ENCODE measurements around the gene EXOC1. TPM values are rescaled to one million over a fixed set of nuclear protein-coding genes. Genes with fewer than 3 reads are reported as not detected.
"Not testable (repeated sequence)": the region's sequence is repeated elsewhere in the genome, so short reads cannot be mapped to it uniquely, and the experiment has no call there.

Gene EXOC1
- total and polyA plus RNA-seq, 7 donors: 11.0 to 23.8 (median 17.0) TPM

DNA sequence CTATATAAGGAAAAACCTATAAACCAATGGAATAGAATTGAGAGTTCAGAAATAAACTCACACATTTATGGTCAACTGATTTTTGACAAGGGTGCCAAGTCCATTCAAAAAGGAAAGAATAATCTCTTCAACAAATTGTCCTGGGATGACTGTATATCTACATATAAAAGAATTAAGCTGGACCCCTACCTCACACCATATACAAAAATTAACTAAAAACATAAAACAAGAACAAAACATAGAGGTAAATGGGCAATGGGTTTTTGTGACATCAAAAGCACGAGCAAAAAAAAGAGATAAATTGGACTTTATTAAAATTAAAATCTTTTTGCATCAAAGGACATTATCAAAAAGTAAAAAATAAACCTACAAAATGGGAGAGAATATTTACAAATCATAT is 15.5 kb upstream of the EXOC1 start:
- no peak overlapping the region for H3K27ac ChIP-seq
- no peak for ATAC-seq

DNA sequence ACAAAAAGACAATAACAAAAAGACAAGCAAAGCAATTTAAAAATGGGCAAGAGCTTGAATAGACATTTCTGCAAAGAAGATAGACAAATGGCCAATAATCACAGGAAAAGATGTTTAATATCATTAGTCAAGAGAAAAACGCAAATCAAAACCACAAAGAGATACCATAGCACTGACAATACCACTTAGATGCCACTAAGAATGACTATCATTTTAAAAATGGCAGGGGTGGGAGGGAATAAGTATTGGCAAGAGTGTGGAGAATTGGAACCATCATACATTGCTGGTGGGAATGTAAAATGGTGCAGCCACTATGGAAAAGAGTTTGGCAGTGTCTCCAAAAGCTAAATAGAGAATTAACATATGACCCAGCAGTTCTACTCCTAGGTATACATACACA is 15.1 kb upstream of the EXOC1 start:
- Histone ChIP-seq H3K9me3 (no peaks in the 10 kb centered on the region), H3K4me1 (no peaks in the 10 kb centered on the region), H3K27me3 (ENCODE audit: insufficient read depth in 3 of 3, low read length in 2 of 3) (peaks cover 0 to 17% (median 4%) of the 10 kb centered on the region in 3 donors), H3K36me3 (ENCODE audit: insufficient read depth in 1 of 2, low read depth in 1 of 2) (no peaks in the 10 kb centered on the region), H3K27ac (no peak overlapping the region), H3K4me3 (no peak overlapping the region)
- ATAC-seq: no peak
- intact Hi-C loops (cut with DNase I): no loop called here
- 67 to 76% (median 72%) methylated on average over 1 of the region's 1 CpG for WGBS, 3 donors
- TF ChIP-seq CTCF (IDR thresholded peaks at IDR 0.05): no peak
- DNase-seq: no peak

More for the DNA sequence above, 15.5 kb upstream of the EXOC1 start:
- DNase-seq: no peak
- no peak for TF ChIP-seq CTCF (IDR thresholded peaks at IDR 0.05)
- no peak overlapping the region for H3K4me3 ChIP-seq
- no peaks in the 10 kb centered on the region for H3K4me1 ChIP-seq
- peaks cover 0 to 17% (median 4%) of the 10 kb centered on the region in 3 donors for H3K27me3 ChIP-seq (ENCODE audit: insufficient read depth in 3 of 3, low read length in 2 of 3)
- intact Hi-C loops (cut with DNase I): no loop called here
- WGBS, 3 donors: 64 to 76% (median 72%) methylated on average over 1 of the region's 1 CpG
- no peaks in the 10 kb centered on the region for H3K36me3 ChIP-seq (ENCODE audit: insufficient read depth in 1 of 2, low read depth in 1 of 2)
- H3K9me3 ChIP-seq: no peaks in the 10 kb centered on the region

GRCh38 chr4:55838952-55839351 is 14.5 kb upstream of the EXOC1 start:
- Histone ChIP-seq H3K27me3 (ENCODE audit: insufficient read depth in 3 of 3, low read length in 2 of 3) (peaks cover 0 to 17% (median 4%) of the 10 kb centered on the region in 3 donors), H3K36me3 (ENCODE audit: insufficient read depth in 1 of 2, low read depth in 1 of 2) (no peaks in the 10 kb centered on the region), H3K27ac (no peak overlapping the region), H3K4me3 (no peak overlapping the region), H3K4me1 (no peaks in the 10 kb centered on the region), H3K9me3 (no peaks in the 10 kb centered on the region)
- intact Hi-C loops (cut with DNase I): no loop called here
- TF ChIP-seq CTCF (IDR thresholded peaks at IDR 0.05): no peak
- no peak for DNase-seq
- ATAC-seq: no peak

- no peak for TF ChIP-seq CTCF (IDR thresholded peaks at IDR 0.05)
- no peak for ATAC-seq
- WGBS, 3 donors: 79 to 98% (median 84%) methylated on average over 1 of the region's 1 CpG
These were observed 12.5 kb upstream of the EXOC1 start for GRCh38 chr4:55840956-55841355.

DNA sequence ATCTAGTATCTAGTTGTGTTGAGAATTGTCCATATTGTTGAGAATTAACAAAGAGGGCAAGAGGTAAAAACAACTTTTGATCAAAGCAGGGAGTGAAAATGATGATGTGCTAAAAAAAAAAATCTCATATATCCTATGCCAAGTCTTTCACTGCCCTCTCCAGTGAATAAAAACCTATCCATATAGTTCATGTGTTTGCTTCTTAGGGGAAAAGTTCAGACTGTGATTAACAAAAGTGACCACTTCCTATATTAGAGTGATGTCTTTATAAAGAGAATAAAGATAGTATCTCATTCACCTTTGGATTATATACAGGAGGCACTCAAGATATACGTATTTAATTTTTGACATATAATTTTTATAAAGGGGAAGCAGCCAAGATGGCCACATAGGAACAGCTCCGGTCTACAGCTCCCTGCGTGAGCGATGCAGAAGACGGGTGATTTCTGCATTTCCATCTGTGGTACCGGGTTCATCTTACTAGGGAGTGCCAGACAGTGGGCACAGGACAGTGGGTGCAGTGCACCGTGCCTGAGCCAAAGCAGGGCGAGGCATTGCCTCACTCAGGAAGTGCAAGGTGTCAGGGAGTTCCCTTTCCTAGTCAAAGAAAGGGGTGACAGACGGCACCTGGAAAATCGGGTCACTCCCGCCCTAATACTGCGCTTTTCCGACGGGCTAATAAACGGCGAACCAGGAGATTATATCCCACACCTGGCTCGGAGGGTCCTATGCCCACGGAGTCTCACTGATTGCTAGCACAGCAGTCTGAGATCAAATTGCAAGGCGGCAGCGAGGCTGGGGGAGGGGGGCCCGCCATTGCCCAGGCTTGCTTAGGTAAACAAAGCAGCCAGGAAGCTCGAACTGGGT is 11.8 kb upstream of the EXOC1 start:
- H3K4me1 ChIP-seq; H3K9me3 ChIP-seq; H3K4me3 ChIP-seq; H3K36me3 ChIP-seq (ENCODE audit: insufficient read depth in 1 of 2, low read depth in 1 of 2); DNase-seq; intact Hi-C loops (cut with DNase I); ATAC-seq; H3K27ac ChIP-seq: not testable (repeated sequence)
- peaks cover 0 to 17% (median 4%) of the 10 kb centered on the region in 3 donors for H3K27me3 ChIP-seq (ENCODE audit: insufficient read depth in 3 of 3, low read length in 2 of 3)
- 70 to 84% (median 72%) methylated on average over 18 to 21 of the region's 22 CpGs for WGBS, 3 donors

More at GRCh38 chr4:55840956-55841355, 12.5 kb upstream of the EXOC1 start:
- no peak overlapping the region for H3K27ac ChIP-seq
- peaks cover 0 to 17% (median 4%) of the 10 kb centered on the region in 3 donors for H3K27me3 ChIP-seq (ENCODE audit: insufficient read depth in 3 of 3, low read length in 2 of 3)
- H3K9me3 ChIP-seq: no peaks in the 10 kb centered on the region
- no peak for DNase-seq
- intact Hi-C loops (cut with DNase I): no loop called here
- H3K4me3 ChIP-seq: no peak overlapping the region
- no peaks in the 10 kb centered on the region for H3K36me3 ChIP-seq (ENCODE audit: insufficient read depth in 1 of 2, low read depth in 1 of 2)
- H3K4me1 ChIP-seq: no peaks in the 10 kb centered on the region

GRCh38 chr4:55842312-55842711 is 11.1 kb upstream of the EXOC1 start:
- WGBS, 3 donors: 63 to 84% (median 68%) methylated on average over 8 to 10 of the region's 10 CpGs
- intact Hi-C loops (cut with DNase I): not testable (repeated sequence)

More at GRCh38 chr4:55842312-55842711, 11.1 kb upstream of the EXOC1 start:
- not testable (repeated sequence) for H3K4me1 ChIP-seq; H3K4me3 ChIP-seq; H3K36me3 ChIP-seq (ENCODE audit: insufficient read depth in 1 of 2, low read depth in 1 of 2); DNase-seq; H3K27ac ChIP-seq; H3K9me3 ChIP-seq; ATAC-seq
- peaks cover 0 to 13% (median 4%) of the 10 kb centered on the region in 3 donors for H3K27me3 ChIP-seq (ENCODE audit: insufficient read depth in 3 of 3, low read length in 2 of 3)

Measured in psoas muscle (tissue), 8 donors.